NCI-H524 (cell line): ENCODE measurements around the gene P2RY8.
"Not testable (repeated sequence)": the region's sequence is repeated elsewhere in the genome, so short reads cannot be mapped to it uniquely, and the experiment has no call there.

ENCODE experiments used
- DNase-seq, 2 experiments: peaks; one replicate each; lab custom pipeline; 2025; lab: John Stamatoyannopoulos, UW

P2RY8 gene, protein sequence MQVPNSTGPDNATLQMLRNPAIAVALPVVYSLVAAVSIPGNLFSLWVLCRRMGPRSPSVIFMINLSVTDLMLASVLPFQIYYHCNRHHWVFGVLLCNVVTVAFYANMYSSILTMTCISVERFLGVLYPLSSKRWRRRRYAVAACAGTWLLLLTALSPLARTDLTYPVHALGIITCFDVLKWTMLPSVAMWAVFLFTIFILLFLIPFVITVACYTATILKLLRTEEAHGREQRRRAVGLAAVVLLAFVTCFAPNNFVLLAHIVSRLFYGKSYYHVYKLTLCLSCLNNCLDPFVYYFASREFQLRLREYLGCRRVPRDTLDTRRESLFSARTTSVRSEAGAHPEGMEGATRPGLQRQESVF

DNA sequence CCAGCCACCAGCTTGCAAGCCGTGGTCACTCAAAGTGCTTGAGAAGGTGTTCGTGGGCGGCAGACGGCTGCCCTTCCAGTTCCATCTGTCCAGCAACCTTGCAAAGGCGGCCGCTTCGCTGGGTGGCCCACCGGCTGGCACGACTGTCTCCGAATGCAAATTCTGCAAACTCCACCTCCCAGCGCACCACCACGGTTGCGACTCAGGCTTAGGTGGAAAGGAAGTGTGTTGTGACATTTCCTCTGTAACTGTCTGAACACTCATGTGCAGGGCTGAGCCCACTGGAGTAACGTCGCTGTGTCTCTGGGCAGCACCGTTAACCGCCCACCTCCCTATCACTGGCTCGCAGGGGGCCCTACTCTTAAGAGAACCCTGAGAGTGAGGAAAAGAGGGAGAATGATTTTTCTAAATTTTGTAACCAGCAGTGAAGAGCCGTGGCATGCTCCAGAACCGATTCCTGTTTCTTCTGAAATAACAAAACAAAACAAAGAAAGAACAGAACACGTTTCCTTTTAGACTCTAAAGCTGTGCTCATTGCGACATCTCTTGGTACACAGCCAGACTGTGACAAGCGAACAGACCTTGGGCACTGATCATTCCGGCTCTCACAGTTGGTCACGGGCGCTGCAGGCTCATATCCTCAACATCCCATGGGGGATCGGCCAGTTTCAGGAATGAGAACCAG lies at the start of gene P2RY8:
Gene P2RY8, minus strand, starts transcription at position 155 of the 685 bp plus-strand sequence. CDS start 70,627 bp downstream, outside the sequence.
- DNase-seq = peak in 1 of 2 experiments; percentile 46

DNA sequence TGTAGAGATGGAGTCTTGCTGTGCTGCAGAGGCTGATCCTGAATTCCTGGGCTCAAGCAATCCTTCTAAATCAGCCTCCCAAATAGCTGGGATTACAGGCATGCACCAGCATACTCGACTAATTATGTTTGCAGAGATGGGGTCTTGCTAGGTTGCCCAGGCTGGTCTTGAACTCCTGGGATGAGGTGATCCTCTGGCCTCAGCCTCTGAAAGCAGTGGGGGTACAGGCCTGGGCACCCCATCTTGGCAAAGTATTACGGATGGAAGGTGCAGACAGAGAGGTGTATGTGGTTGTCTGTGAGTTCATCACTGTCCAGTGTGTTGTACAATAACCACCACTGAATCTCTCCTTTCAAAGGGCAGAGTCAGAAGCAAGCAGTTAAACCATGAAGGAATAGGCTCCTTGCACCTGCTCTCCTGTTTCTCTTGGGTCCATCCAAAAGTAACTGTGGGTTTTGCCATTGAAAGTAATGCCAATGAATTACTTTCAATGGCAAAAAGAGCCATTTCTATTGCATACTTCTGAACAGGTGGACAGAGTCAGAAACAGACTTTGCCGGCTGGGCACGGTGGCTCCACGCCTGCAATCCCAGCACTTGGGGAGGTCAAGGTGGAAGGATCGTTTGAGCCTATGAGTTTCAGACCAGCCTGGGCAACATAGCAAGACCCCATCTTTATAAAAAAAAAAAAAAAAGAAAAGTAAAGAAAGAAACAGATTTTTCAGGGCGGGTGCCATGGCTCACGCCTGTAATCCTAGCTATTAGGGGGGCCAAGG lies 47.4 kb upstream of the P2RY8 start:
- no peak for DNase-seq

DNA sequence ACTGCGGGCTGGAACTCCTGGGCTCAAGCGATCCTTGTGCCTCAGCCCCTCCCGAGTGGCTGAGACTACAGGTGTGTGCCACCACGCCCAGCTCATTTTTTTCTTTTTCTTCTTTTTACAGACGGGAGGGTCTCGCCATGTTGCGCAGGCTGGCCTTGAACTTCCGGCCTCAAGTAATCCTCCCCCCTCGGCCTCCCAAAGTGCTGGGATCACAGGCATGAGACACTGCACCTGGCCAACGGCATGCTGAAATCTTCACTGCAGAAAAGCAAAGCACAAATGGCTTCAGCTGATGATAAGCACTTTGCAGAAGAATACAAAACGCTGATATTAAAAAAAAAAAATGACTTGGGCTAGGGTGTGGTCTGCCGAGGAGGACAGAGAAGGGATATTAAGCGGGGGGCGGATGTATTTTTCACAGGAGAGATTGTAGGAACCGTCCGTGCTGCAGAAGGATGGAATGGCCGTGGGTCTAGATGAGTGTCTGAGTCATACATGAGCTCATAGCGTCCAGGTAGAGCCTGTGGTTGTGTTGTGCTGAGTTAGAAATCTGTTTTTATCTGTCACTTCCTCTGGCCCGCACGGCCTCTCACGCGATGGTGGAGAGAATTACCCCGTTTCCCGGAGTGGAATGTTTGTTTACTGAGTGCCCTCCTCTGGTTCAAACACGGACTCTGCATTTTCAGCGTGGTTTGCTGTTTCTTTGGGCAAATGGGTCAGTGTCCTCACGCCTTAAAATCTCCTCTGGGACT lies 45.9 kb upstream of the P2RY8 start:
- no peak for DNase-seq

DNA sequence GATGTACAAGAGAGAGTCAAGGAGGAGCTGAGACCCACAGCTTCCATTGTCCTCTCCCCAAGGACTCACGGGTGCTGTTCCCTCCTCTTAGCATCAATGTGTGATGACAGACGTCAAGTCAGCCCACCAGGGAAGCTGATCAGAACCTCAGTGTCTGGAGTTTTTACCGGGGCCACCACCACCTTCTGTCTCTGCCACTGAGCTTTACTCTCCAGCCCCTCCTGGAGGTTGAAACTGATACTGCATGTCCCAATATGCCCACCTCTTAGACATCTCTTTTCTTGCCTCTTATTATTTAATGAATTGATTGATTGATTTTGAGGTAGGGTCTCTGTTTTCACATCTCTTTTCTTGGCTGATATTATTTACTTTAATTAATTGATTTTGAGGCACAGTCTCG lies 44.1 kb upstream of the P2RY8 start:
- DNase-seq = peak; percentile 34 to 48

DNA sequence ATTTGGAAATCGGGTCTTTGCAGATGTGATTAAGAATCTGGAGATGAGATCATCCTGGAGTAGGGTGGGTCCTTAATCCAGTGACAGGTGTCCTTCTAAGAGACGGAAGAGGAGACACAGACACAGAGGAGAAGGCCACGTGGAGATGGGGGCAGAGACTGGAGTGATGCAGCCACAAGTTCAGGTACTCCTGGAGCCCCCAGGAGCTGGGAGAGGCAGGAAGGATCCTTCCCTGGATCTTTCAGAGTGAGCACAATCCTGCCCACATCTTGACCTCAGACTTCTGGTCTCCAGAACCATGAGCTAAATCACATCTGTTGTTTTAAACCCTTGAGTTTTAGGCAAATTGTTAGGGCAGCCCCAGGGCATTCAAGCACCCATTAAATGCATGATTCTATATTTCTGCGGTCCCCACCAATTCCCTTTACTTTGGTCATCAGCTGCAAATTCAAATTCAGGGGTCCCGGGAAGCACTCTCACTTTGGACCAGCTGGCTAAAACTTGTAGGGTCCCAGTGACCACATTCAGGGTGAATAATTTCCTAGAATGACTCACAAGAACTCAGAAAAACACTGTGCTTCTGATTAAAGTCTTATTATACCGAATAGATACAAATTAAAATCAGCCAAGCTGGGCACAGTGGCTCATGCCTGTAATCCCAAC lies 41.7 kb upstream of the P2RY8 start:
- no peak for DNase-seq

DNA sequence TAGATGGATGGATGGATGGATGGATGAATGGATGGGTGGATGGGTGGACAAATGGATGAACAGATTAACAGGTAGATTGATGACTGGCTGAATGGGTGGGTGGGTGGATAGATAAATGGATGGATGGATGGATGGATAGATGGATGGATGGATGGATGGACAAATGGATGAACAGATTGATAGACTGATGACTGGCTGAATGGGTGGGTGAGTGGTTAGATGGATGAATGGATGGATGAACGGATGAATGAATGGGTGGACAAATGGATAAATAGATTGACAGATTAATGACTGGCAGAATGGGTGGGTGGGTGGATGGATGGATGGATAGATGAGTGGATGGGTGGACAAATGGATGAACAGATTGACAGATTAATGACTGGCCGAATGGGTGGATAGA lies 40.9 kb upstream of the P2RY8 start:
- DNase-seq = no peak

DNA sequence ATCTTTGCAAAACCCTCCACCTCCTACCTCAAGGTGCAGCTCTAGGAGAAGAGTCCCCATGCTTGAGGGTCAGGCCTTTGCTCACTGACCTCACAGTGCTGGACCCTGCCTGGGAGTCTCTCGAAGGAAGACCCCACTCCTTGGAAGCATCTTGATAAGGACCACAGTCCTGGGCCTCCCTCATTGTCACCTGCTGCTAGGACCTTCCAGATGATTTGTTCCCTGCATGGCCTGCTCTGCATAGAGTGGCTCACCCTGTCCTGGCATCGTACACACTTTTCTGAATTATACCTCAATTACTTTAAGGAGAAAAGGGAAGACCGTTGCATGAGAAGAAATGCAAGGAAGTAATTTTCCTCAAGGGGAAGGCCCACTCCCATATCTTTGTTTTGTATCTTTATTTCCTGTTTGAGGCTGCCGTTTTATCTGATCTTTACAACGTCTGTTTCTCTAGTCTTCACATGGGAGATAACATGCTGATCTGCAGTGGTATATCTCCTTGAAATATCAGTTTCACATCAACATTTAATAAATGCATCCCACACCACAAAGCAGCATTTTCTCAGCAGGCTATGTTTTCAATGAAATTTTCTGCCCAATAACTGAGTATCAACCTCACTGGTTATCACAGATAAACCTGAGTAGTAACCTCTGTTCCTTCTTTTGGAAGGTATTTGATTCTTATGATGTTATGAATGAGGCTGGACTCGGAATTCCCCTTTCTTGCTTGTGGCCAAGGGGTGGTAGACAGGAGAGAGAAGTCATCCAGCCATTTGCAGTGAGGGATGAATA lies 39.4 kb upstream of the P2RY8 start:
- no peak for DNase-seq

DNA sequence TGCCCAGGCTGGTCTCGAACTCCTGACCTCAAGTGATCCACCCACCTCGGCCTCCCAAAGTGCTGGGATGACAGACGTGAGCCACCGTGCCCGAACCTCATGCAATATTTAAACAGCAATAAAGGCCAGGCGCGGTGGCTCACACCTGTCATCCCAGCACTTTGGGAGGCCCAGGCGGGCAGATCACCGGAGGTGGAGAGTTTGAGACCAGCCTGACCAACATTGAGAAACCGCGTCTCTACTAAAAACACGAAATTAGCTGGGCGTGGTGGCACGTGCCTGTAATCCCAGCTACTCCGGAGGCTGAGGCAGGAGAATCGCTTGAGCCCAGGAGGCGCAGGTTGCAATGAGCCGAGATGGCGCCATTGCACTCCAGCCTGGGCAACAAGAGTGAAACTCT lies 37.2 kb upstream of the P2RY8 start:
- not testable (repeated sequence) for DNase-seq

DNA sequence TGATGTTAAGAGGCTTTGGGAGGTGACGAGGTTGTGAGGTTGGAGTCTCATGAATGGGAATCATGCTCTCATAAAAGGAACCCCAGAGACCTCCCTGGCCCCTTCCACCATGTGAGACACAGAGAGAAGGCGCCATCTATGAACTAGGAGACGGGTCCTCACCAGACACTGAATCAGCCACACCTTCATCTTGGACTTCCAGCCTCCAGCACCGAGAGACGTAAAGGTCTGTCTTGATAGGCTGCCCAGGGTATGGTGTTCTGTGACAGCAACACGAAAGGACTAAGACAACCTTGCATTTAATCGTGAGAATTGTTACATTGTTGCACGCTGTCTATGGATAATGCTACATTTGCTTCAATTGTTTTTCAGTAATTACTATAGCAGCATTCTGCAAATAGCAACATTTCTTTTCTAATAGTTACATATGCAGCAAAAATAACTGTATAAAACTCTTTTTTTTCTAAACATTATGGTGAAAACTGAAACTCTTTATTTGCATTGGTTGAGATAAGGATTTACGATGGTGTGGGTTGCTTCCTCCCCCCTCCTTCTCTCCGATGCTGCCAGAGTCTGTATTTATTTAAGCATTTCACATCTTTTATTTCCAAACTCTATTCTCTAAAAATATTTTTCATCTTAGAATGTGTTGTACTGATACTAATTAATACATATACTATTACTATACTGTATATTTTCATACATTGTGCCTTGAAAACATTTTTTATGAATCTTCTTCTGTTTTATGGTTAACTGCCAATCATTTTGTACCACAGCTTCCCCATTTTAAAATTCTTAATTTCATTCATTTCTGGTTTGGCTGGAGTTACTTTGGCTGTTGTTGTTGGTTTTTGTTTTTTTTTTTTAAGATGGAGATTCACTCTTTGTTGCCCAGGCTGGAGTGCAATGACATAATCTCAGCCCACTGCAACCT lies 28.0 kb upstream of the P2RY8 start:
- no peak for DNase-seq

DNA sequence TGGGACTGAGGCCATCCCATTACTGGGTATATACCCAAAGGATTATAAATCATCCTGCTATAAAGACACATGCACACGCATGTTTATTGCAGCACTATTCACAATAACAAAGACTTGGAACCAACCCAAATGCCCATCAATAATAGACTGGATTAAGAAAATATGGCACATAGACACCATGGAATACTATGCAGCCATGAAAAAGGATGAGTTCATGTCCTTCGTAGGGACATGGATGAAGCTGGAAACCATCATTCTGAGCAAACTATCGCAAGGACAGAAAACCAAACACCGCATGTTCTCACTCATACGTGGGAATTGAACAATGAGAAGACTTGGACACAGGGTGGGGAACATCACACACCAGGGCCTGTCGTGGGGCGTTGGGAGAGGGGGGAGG lies 27.1 kb upstream of the P2RY8 start:
- DNase-seq = not testable (repeated sequence)

DNA sequence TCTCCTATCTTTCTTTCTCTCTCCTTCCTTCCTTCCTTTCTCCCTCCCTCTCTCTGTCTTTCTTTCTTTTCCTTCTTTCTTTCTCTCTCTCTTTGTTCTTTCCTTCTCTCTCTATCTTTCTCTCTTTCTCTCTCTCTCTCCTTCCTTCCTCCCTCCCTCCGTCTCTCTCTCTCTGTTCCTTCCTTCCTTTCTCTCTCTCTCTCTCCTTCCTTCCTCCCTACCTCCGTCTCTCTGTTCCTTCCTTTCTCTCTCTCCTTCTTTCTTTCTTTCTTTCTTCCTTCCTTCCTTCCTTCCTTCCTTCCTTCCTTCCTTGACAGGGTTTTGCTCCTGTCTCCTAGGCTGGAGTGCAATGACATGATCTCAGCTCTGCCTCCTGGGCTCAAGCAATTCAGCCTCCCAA lies 24.2 kb upstream of the P2RY8 start:
- DNase-seq = no peak

DNA sequence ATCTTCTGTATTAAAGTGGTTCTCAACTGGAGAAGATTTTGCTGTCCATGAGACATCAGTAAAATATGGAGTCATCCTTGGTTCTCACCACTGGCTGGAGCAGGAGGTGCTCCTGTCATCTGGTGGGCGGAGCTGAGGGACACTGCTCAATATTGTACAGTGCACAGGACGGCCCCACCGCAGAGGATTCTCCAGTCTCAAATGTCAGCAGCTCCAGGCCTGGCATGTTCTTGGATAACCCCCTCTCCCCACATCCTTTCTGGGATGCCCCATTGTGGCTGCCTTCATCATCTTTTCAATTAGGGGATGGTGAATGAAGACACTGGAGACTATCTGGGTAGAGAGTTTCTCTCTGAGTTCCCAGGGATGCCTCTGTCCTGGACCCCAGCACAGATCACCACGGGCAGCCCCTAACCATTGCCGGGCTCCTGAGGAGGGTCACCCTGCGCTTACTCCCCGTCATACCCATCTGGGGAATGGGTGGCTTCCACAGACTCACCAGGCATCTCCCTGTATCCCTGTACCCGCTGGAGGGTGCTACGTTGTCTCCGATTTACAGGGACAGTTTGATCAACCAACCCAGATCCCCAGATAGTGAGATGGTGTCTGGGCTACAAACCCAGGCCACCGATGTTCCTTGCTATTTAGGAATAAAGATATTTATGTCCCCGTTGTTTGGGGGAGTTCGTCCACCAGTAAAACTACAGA lies 21.9 kb upstream of the P2RY8 start:
- no peak for DNase-seq

DNA sequence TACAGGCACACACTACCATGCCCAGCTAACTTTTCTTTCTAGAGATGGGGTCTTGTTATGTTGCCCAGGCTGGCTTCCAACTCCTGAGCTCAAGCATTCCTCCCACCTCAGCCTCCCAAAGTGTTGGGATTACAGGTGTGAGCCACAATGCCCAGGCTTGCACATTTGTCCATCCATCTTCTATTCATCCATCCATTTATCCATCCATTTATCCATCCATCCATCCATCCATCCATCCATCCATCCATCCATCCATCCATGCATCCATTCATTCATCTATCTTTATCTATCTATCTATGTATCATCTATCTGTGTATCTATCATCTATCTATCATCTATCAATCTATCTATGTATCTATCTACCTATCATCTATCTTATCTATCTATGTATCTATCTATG lies 20.5 kb upstream of the P2RY8 start:
- DNase-seq = not testable (repeated sequence)

DNA sequence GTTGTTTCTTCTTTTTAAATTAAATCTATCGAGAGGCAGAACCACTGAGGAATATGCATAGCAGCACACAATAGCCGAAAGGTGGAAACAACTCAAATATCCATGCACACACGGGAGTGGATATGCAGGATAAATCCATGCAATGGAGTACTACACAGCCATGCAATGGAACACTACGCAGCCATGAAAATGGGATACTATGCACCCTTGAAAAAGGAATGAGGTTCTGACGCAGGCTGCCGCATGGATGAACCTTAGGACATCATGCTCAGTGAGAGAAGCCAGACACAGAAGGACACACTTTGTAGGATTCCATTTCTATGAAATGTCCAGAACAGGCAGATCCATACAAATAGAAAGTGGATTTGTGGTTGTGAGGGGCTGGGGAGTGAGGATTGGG lies 18.4 kb upstream of the P2RY8 start:
- no peak for DNase-seq

DNA sequence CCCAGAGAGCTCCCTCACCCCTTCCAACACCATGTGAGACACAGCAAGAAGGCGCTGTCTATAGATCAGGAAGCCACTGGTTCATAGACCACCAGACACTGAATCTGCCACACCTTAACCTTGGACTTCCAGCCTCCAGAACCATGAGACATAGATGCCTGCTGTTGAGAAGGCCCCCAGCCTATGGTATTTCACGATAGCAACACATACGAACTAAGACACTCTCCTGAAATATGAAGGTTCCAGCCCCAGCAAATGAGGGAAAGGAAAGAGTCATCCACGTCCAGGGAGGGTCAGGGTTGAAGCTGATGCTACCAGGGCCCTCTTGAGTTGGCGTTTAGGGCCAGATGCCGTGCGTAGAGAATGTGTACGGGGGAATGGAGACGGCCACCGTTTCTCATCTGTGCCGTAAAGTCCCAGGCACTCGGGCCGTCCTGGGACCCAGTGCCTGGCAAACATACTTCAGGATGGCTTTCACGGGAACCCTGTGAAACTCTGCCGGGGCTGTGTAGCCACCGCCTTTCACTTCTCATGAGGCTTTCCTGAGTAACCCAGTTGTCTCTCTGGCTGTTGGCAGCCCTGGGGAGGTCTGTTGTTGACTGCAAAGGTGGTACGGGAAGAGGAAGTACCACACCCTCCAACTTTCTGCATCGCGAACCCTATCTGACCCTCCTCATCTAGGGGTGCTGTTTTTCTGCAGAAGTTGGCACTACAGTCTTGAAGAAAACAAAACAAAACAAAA lies 17.7 kb upstream of the P2RY8 start:
- DNase-seq = no peak

DNA sequence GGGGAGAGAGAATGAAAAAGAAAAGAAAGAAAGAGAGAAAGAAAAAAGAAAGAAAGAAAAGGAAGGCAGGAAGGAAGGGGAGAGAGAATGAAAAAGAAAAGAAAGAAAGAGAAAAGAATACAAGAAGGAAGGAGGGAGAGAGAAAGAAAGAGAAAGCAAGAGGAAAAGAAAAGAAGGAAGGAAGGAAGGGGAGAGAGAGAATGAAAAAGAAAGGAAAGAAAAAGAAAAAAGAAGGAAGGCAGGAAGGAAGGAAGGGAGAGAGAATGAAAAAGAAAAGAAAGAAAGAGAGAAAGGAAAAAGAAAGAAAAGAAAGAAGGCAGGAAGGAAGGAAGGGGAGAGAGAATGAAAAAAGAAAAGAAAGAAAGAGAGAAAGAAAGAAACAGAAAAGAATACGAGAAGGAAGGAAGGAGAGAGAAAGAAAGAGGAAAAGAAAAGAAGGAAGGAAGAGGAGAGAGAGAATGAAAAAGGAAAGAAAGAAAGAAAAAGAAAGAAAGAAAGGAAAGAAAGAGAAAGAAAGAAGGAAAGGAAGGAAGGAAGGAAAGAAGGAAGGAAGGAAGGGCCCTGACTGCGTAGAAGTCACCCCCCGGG lies 15.1 kb upstream of the P2RY8 start:
- DNase-seq = no peak

DNA sequence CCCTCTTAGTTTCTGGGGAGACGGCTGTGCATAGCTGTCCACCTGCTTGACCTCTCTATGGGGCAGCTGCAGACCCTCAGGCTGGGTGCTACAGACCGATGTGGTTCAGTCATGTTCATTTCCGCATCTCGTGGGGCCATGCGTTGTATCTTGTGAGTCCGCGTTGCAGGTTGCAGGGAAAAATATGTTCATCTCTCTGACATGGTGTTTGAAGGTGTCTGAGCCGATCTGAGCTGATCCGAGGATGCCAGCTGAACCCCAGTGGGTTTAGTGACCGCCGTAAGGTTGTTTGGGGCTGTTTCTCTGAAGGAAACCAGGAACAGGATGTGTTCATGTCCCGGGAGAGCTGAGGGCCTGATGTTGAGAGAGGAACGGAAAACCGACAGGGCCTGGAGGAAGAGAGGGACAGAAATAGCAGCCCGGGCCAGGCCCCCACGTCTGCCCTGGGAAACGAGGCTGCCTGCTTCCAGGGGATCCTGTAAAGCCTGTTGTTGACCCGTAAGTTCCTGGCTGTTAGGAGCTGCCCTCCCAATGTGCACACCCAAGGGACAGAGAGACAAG lies 9.8 kb upstream of the P2RY8 start:
- no peak for DNase-seq
